ENCODE results near the gene VPS4B. TPM values are rescaled to one million over a fixed set of nuclear protein-coding genes. Genes with fewer than 3 reads are reported as not detected.

VPS4B gene
- total RNA-seq, 1 donor from 2014 or later = 43.1 TPM

DNA sequence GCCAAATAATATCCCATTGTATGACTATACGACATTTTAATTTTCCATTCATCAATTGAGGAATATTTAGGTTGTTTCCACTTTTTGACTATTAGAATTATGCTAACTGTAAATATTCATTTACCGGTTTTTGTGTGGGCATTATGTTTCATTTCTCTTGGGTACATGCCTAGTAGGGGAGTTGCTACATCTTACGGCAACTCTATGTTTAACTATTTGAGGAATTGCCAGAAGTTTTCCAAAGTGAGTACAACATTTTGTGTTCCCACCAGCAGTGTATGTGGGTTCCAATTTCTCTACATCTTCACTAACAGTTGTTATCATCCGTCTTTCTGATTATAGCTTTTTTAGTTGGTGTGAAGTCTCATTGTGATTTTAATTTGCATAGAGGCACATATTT is 53.7 kb downstream of the VPS4B start:
- Mint-ChIP-seq H3K36me3 (ENCODE audit: low read depth, unreplicated experiment) (peaks cover 7% of the 10 kb centered on the region), H3K9me3 (ENCODE audit: unreplicated experiment) (no peaks in the 10 kb centered on the region), H3K4me1 (ENCODE audit: unreplicated experiment) (peaks cover 20% of the 10 kb centered on the region), H3K27ac (ENCODE audit: unreplicated experiment) (peak overlapping the region; percentile 87), H3K27me3 (ENCODE audit: unreplicated experiment) (peaks cover 7% of the 10 kb centered on the region), H3K4me3 (ENCODE audit: unreplicated experiment) (peak overlapping the region; percentile 92)
- TF ChIP-seq, protein P1, sequence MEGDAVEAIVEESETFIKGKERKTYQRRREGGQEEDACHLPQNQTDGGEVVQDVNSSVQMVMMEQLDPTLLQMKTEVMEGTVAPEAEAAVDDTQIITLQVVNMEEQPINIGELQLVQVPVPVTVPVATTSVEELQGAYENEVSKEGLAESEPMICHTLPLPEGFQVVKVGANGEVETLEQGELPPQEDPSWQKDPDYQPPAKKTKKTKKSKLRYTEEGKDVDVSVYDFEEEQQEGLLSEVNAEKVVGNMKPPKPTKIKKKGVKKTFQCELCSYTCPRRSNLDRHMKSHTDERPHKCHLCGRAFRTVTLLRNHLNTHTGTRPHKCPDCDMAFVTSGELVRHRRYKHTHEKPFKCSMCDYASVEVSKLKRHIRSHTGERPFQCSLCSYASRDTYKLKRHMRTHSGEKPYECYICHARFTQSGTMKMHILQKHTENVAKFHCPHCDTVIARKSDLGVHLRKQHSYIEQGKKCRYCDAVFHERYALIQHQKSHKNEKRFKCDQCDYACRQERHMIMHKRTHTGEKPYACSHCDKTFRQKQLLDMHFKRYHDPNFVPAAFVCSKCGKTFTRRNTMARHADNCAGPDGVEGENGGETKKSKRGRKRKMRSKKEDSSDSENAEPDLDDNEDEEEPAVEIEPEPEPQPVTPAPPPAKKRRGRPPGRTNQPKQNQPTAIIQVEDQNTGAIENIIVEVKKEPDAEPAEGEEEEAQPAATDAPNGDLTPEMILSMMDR (IDR thresholded peaks at IDR 0.05; ENCODE audit: unreplicated experiment) = no peak
- DNase-seq (ENCODE audit: low spot score) = no peak

DNA sequence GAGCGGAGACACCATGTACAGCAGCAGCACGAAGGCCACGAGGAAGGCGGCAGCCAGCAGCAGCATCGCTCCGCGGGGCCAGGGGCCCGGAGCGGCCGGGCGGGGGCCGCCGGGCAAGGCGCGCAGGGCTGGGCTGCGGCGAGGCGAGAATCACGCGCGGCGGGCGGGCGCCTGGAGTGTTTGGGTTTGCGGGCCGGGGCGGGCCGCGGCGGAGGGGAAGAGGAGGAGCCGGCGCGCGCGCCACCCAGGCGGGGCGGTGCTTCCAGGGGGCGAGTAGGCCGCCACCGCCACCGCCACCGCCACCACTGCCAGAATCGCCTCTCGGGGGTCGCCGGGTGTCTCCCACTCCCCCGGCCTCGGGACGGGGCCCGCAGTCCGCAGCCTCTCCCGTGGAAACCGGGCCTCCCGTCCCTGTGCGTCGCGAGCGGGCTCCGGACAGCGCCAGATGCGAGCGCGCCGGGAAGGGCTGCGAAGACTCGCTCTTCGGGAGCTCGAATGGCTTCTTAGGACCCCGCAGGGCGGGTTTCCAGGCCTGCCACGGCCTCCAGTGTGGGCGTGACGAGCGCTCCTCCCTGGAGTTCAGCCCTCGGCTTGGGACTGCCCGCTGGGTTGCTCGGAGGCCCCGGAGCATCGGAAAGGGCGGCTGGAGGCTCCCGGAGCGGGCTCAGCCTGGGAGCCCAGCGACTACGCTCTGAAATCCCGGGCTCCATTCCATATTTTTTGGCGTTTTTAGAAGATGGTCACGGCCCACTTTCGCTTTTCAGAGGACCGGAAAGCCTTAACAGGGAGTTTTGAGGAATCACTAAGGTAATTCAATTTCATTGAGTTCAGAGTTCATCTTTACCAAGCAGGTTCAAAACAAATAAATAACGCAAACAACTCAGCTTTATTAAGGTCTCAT is 55.0 kb downstream of the VPS4B start, which contains the start of gene KDSR:
Gene KDSR, minus strand, starts transcription at position 154 of the 901 bp plus-strand sequence. Its CDS starts 88 bp downstream, at position 66.
- peaks cover 7% of the 10 kb centered on the region for H3K27me3 Mint-ChIP-seq (ENCODE audit: unreplicated experiment)
- TF ChIP-seq, protein P1 (IDR thresholded peaks at IDR 0.05; ENCODE audit: unreplicated experiment) = no peak
- H3K4me1 Mint-ChIP-seq (ENCODE audit: unreplicated experiment) = peaks cover 20% of the 10 kb centered on the region
- H3K27ac Mint-ChIP-seq (ENCODE audit: unreplicated experiment) = peak within 1 kb of the TSS; percentile 84
- no peaks in the 10 kb centered on the region for H3K9me3 Mint-ChIP-seq (ENCODE audit: unreplicated experiment)
- peak; percentile 94 for DNase-seq (ENCODE audit: low spot score)
- peaks cover 7% of the 10 kb centered on the region for H3K36me3 Mint-ChIP-seq (ENCODE audit: low read depth, unreplicated experiment)
- peak within 1 kb of the TSS; percentile 93 for H3K4me3 Mint-ChIP-seq (ENCODE audit: unreplicated experiment)

DNA sequence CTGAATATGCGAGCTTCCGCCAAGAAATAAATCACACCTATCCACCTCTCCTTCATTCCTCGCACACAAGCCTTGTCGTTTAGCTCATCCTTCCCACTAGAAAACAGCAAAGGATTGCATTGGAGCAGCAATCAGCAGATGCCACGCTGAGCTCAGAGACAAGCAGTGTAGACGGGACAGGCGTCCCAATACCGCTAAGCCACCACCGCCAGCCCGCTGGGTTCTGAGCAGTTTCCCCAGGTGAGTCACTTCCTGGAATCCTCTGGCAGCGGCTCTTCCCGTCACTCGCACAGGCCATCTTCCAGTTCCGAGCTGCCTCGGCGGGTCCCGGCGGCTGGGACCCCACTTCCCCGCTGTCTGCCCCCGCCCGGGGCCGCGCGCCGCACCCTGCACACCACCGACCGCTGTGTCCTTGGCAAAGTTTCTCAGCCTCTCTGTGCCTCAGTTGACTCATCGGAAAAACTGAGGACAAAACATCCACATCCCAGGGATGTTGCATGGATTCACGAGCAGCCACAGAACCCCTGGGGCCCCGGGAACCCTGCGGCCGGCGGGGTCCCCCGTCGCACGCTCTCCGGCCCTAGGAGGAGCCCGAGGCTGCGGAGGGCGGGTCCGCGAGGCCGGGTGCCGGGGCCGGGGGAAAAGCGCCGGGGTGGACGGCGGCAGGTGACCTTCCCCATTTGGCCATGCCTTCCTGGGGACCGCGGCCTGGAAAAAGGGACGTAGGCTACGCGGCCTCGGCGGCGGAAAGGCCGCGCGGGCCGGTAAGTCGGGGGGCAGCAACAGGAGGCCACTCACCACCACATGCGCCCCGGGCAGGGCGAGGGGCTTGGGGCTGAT is 55.8 kb downstream of the VPS4B start:
- Mint-ChIP-seq H3K9me3 (ENCODE audit: unreplicated experiment) (no peaks in the 10 kb centered on the region), H3K4me3 (ENCODE audit: unreplicated experiment) (peak overlapping the region; percentile 93), H3K4me1 (ENCODE audit: unreplicated experiment) (peaks cover 20% of the 10 kb centered on the region), H3K36me3 (ENCODE audit: low read depth, unreplicated experiment) (peaks cover 10% of the 10 kb centered on the region), H3K27me3 (ENCODE audit: unreplicated experiment) (peaks cover 7% of the 10 kb centered on the region), H3K27ac (ENCODE audit: unreplicated experiment) (peak overlapping the region; percentile 84)
- DNase-seq (ENCODE audit: low spot score) = peak; percentile 32
- TF ChIP-seq, protein P1 (IDR thresholded peaks at IDR 0.05; ENCODE audit: unreplicated experiment) = no peak

DNA sequence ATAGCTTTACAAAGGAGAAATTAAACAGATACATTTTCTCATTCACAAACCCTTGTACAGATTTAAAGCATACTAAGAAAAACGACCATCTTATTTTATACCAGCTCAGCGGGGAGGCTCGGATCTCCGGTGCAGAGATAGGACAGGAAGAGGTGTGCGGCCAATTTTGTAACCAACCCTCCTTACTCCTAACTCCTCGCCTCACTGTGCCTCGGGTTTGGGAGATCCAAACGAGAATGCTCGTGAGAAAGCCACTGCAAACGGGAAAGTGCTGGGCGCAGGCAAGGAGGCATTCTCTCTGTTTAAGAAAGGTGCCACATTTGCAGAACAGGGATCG is 56.4 kb downstream of the VPS4B start:
- H3K9me3 Mint-ChIP-seq (ENCODE audit: unreplicated experiment) = no peaks in the 10 kb centered on the region
- DNase-seq (ENCODE audit: low spot score) = peak; percentile 15
- peak overlapping the region; percentile 84 for H3K27ac Mint-ChIP-seq (ENCODE audit: unreplicated experiment)
- H3K4me1 Mint-ChIP-seq (ENCODE audit: unreplicated experiment) = peaks cover 20% of the 10 kb centered on the region
- TF ChIP-seq, protein P1 (IDR thresholded peaks at IDR 0.05; ENCODE audit: unreplicated experiment) = no peak
- H3K36me3 Mint-ChIP-seq (ENCODE audit: low read depth, unreplicated experiment) = peaks cover 10% of the 10 kb centered on the region
- peaks cover 7% of the 10 kb centered on the region for H3K27me3 Mint-ChIP-seq (ENCODE audit: unreplicated experiment)
- H3K4me3 Mint-ChIP-seq (ENCODE audit: unreplicated experiment) = peak overlapping the region; percentile 93

Measured in endothelial cell (in vitro differentiated cells).